HEK293 (cell line): Measurements from ENCODE around the gene LSP1.

Experiments used
- CTCF ChIA-PET: fragments of 350-600 bp; formaldehyde crosslinking; extraction: SDS; loops from one replicate; lab custom pipeline; 2021; ENCODE audit warnings: antibody characterized with exemption; lab: Yijun Ruan, JAX
- POLR2A ChIA-PET: fragments of 300-600 bp; formaldehyde crosslinking; extraction: SDS; loops from one replicate; lab custom pipeline; 2020; ENCODE audit warnings: antibody characterized with exemption, inconsistent platforms; lab: Yijun Ruan, JAX
- H3K27ac ChIP-seq: fragments of 200-500 bp; sonication (Bioruptor generic); 2 replicates; pipeline ENCODE4 v1.5.1; 2014; ENCODE audit warnings: low read depth, low read length, control low read depth, inconsistent platforms; ENCODE audit errors: extremely low read depth
- H3K36me3 ChIP-seq, 2 experiments: fragments of 200-500 bp in 1 of 2; sonication (Bioruptor generic) in 1 of 2; 1 replicate in 1 of 2; 2 replicates in 1 of 2; pipeline ENCODE4 v1.5.1; 2014 to 2017; ENCODE audit warnings: inconsistent platforms in 2 of 2, low read length in 2 of 2; ENCODE audit not compliant: control insufficient read depth in 2 of 2, insufficient read depth in 1 of 2
- H3K4me1 ChIP-seq: fragments of 200-500 bp; sonication (Bioruptor generic); 2 replicates; pipeline ENCODE4 v1.5.1; 2014; ENCODE audit warnings: mild to moderate bottlenecking, low read length, inconsistent platforms; ENCODE audit not compliant: control insufficient read depth, insufficient read depth
- H3K4me3 ChIP-seq: 2 replicates; pipeline ENCODE4 v1.5.1; 2011; ENCODE audit warnings: low read depth, mild to moderate bottlenecking, control low read depth, low read length, moderate library complexity
- H3K9me3 ChIP-seq: fragments of 200-500 bp; sonication (Bioruptor generic); 2 replicates; pipeline ENCODE4 v1.5.1; 2014; ENCODE audit warnings: low read depth, low read length, inconsistent platforms; ENCODE audit not compliant: control insufficient read depth, insufficient read depth
- KLF17 ChIP-seq: fragments of 450-650 bp; formaldehyde crosslinking; IDR thresholded peaks from 2 replicates; pipeline ENCODE4 v1.5.1; 2016; ENCODE audit warnings: missing biosample characterization, missing genetic modification characterization
- KLF8 ChIP-seq: fragments of 450-650 bp; formaldehyde crosslinking; IDR thresholded peaks from 2 replicates; pipeline ENCODE4 v1.5.1; 2016; ENCODE audit warnings: missing biosample characterization, missing genetic modification characterization
- ZBTB1 ChIP-seq: fragments of 450-650 bp; formaldehyde crosslinking; IDR thresholded peaks from 2 replicates; pipeline ENCODE4 v1.5.1; 2016; ENCODE audit warnings: missing biosample characterization, missing genetic modification characterization
- ZBTB20 ChIP-seq: fragments of 450-650 bp; formaldehyde crosslinking; IDR thresholded peaks from 2 replicates; pipeline ENCODE4 v1.5.1; 2016; ENCODE audit warnings: missing biosample characterization, missing genetic modification characterization
- ZBTB26 ChIP-seq: fragments of 450-650 bp; formaldehyde crosslinking; optimal IDR thresholded peaks from 2 replicates; pipeline ENCODE3; 2016; ENCODE audit warnings: missing biosample characterization, mild to moderate bottlenecking, missing genetic modification characterization
- ZFP3 ChIP-seq: fragments of 450-650 bp; formaldehyde crosslinking; IDR thresholded peaks from 2 replicates; pipeline ENCODE4 v1.5.1; 2016; ENCODE audit warnings: low read depth, missing biosample characterization, missing genetic modification characterization
- ZNF10 ChIP-seq: fragments of 450-650 bp; formaldehyde crosslinking; IDR thresholded peaks from 2 replicates; pipeline ENCODE4 v1.5.1; 2017; ENCODE audit warnings: missing biosample characterization, missing genetic modification characterization
- ZNF121 ChIP-seq: fragments of 450-650 bp; formaldehyde crosslinking; IDR thresholded peaks from 2 replicates; pipeline ENCODE4 v1.5.1; 2016; ENCODE audit warnings: missing biosample characterization, missing genetic modification characterization
- ZNF266 ChIP-seq: fragments of 450-650 bp; formaldehyde crosslinking; IDR thresholded peaks from 2 replicates; pipeline ENCODE4 v1.5.1; 2016; ENCODE audit warnings: missing biosample characterization, missing genetic modification characterization, low read depth
- ZNF473 ChIP-seq: fragments of 450-650 bp; formaldehyde crosslinking; IDR thresholded peaks from 2 replicates; pipeline ENCODE4 v1.5.1; 2017; ENCODE audit warnings: missing biosample characterization, missing genetic modification characterization
- ZNF513 ChIP-seq: fragments of 450-650 bp; IDR thresholded peaks from 2 replicates; pipeline ENCODE4 v1.5.1; 2018; ENCODE audit warnings: missing biosample characterization, missing genetic modification characterization
- ZNF621 ChIP-seq: fragments of 450-650 bp; formaldehyde crosslinking; IDR thresholded peaks from 2 replicates; pipeline ENCODE4 v1.5.1; 2017; ENCODE audit warnings: missing biosample characterization, missing genetic modification characterization
- ZNF843 ChIP-seq: fragments of 450-650 bp; formaldehyde crosslinking; IDR thresholded peaks from 2 replicates; pipeline ENCODE4 v1.5.1; 2016; ENCODE audit warnings: missing biosample characterization, missing genetic modification characterization
- ZSCAN4 ChIP-seq: fragments of 450-650 bp; formaldehyde crosslinking; IDR thresholded peaks from 2 replicates; pipeline ENCODE4 v1.5.1; 2017; ENCODE audit warnings: missing biosample characterization, missing genetic modification characterization

LSP1 gene

GRCh38 chr11:1868056-1868635 is 15.3 kb downstream of the LSP1 start (continued):
- TF ChIP-seq KLF17 (no peak), ZSCAN4 (tag by site-specific recombination) (no peak), ZBTB26 (tag by site-specific recombination) (no peak), ZNF513 (tag by site-specific recombination) (no peak)

- H3K27ac ChIP-seq = no peak overlapping the region
- H3K4me3 ChIP-seq = no peak overlapping the region
- H3K4me1 ChIP-seq = no peaks in the 10 kb centered on the region
- no peaks in the 10 kb centered on the region for H3K9me3 ChIP-seq
- no peaks in the 10 kb centered on the region for H3K36me3 ChIP-seq
- TF ChIP-seq ZNF843 (tag by site-specific recombination) = no peak
- no peak for TF ChIP-seq ZBTB20 (tag by site-specific recombination)
- TF ChIP-seq ZBTB1 (tag by site-specific recombination) = no peak
- TF ChIP-seq ZFP3 (tag by site-specific recombination) = no peak
- ChIA-PET CTCF (interaction anchor here (0.9 kb wide), 1 partner anchor 13 kb away, joined by 3 read pairs; no protein-coding TSS in a partner anchor), POLR2A (no interaction called here)
These were observed 15.9 kb downstream of the LSP1 start for GRCh38 chr11:1868636-1869291.

- no peaks in the 10 kb centered on the region for H3K36me3 ChIP-seq
- CTCF ChIA-PET = interaction anchor here (0.5 to 2.1 kb wide), 6 partner anchors 12 to 557 kb away, joined by 3 to 7 read pairs (median 3); partner anchors contain the start of gene SYT8
- H3K4me3 ChIP-seq = no peak overlapping the region
- no peaks in the 10 kb centered on the region for H3K9me3 ChIP-seq
- POLR2A ChIA-PET = no interaction called here
- no peaks in the 10 kb centered on the region for H3K4me1 ChIP-seq
- TF ChIP-seq ZNF473 (no peak), ZNF266 (tag by site-specific recombination) (no peak), ZNF621 (tag by site-specific recombination) (no peak), ZNF10 (tag by site-specific recombination) (peak; percentile 85), ZNF121 (no peak), KLF8 (tag by site-specific recombination) (0 out of 2 replicates have a peak, but pooled peaks have one; percentile 19)
- no peak overlapping the region for H3K27ac ChIP-seq
These were observed 16.8 kb downstream of the LSP1 start for GRCh38 chr11:1869427-1870325.
